Ovary (tissue), 3 donors: ENCODE data around the gene RELL1.

Experiments used
- EP300 ChIP-seq: sonication (generic); formaldehyde crosslinking; IDR thresholded peaks from one replicate; pipeline ENCODE4 v1.6.1; 2017; ENCODE audit warnings: antibody characterized with exemption
- POLR2A ChIP-seq: fragments of 450-650 bp; IDR thresholded peaks from one replicate; pipeline ENCODE4 v1.6.1; 2017; ENCODE audit warnings: antibody characterized with exemption, mild to moderate bottlenecking, moderate library complexity
- TF ChIP-seq, protein P1 (sequence below), 3 donors: fragments of 450-650 bp in 2 of 3; fragments of 200-600 bp in 1 of 3; IDR thresholded peaks; one replicate each; pipeline versions ENCODE4 v1.5.1 to v1.8.0; 2016 to 2022; ENCODE audit warnings: antibody characterized with exemption in 3 of 3, mild to moderate bottlenecking in 1 of 3
- donor health status: DM: no; HTN: no; CAD: no.

DNA sequence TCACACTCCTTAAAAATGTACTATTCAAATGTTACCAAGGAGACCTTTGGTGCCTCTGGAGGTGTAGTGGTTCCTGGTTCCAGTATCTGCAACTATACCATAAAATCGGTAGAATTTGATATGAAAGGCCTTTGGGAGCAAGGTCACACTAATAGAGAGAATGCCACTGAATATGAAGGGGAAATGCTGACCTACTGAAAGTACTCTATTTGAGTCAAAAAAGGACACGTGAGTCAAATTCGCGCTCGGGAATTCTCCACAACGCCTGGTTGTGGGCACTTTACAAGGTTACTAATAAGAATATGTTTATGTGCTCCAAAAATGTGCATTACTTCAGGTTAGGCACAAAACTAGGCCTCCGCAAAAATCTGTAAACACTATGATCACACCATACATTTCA, 39.5 kb upstream of the RELL1 start:
- TF ChIP-seq, protein P1, sequence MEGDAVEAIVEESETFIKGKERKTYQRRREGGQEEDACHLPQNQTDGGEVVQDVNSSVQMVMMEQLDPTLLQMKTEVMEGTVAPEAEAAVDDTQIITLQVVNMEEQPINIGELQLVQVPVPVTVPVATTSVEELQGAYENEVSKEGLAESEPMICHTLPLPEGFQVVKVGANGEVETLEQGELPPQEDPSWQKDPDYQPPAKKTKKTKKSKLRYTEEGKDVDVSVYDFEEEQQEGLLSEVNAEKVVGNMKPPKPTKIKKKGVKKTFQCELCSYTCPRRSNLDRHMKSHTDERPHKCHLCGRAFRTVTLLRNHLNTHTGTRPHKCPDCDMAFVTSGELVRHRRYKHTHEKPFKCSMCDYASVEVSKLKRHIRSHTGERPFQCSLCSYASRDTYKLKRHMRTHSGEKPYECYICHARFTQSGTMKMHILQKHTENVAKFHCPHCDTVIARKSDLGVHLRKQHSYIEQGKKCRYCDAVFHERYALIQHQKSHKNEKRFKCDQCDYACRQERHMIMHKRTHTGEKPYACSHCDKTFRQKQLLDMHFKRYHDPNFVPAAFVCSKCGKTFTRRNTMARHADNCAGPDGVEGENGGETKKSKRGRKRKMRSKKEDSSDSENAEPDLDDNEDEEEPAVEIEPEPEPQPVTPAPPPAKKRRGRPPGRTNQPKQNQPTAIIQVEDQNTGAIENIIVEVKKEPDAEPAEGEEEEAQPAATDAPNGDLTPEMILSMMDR (IDR thresholded peaks at IDR 0.05), result no peak
- no peak for TF ChIP-seq POLR2A
- TF ChIP-seq EP300, result no peak
